Measurements from ENCODE around the gene CALM1.

DNA sequence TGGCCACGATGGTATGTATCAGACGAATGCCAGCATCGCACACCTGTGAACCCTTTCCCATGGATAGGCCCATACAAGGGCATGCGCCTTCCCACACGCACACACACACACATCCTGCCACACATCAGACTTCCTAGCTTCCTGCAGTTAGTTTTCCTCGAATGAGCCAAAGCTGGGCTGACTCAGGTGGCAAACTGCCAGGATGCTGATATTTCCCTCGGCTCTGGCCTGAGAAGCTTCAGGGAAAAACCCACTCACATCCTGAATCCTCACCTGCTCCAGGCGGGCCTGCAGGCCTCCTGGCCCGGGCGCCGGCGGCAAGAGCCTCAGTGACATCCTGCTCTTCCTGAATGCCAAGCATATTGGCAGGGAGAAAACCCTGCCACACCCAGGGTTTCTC lies 22.4 kb downstream of the CALM1 start:
- TF ChIP-seq, protein P1, sequence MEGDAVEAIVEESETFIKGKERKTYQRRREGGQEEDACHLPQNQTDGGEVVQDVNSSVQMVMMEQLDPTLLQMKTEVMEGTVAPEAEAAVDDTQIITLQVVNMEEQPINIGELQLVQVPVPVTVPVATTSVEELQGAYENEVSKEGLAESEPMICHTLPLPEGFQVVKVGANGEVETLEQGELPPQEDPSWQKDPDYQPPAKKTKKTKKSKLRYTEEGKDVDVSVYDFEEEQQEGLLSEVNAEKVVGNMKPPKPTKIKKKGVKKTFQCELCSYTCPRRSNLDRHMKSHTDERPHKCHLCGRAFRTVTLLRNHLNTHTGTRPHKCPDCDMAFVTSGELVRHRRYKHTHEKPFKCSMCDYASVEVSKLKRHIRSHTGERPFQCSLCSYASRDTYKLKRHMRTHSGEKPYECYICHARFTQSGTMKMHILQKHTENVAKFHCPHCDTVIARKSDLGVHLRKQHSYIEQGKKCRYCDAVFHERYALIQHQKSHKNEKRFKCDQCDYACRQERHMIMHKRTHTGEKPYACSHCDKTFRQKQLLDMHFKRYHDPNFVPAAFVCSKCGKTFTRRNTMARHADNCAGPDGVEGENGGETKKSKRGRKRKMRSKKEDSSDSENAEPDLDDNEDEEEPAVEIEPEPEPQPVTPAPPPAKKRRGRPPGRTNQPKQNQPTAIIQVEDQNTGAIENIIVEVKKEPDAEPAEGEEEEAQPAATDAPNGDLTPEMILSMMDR (IDR thresholded peaks at IDR 0.05), result no peak
- TF ChIP-seq POLR2A (IDR thresholded peaks at IDR 0.05), result no peak

All from testis (tissue), 2 donors.